Activated T-cell treated with anti-CD3 and anti-CD28 coated beads, Interleukin-2, amount 50 U/mL, for 4 hours (primary cell): ENCODE data around the gene ESAM. TPM values are rescaled to one million over a fixed set of nuclear protein-coding genes. Genes with fewer than 3 reads are reported as not detected.
A peak's percentile ranks its signal among the peaks of the same experiment; 100 is the strongest.
"Not testable (repeated sequence)": the region's sequence is repeated elsewhere in the genome, so short reads cannot be mapped to it uniquely, and the experiment has no call there.

Experiments used
- ATAC-seq, 2 donors: fragments of 200-7000 bp; cut with Tn5 transposase; one replicate each; pipeline ENCODE4 v1.10.0; 2021
- DNase-seq: peaks from one replicate; pipeline ENCODE4 v3.0.0-alpha.2; 2020
- H3K27me3 Mint-ChIP-seq: one replicate; pipeline ENCODE4 v1.8.0; 2021; ENCODE audit warnings: low read depth, mixed read lengths
- H3K36me3 Mint-ChIP-seq: one replicate; pipeline ENCODE4 v1.8.0; 2022; ENCODE audit warnings: mixed read lengths; ENCODE audit not compliant: insufficient read depth
- H3K4me1 Mint-ChIP-seq: one replicate; pipeline ENCODE4 v1.8.0; 2021; ENCODE audit warnings: low read depth, mixed read lengths
- H3K4me3 Mint-ChIP-seq: one replicate; pipeline ENCODE4 v1.8.0; 2021; ENCODE audit warnings: mild to moderate bottlenecking, moderate library complexity, mixed read lengths
- H3K9me3 Mint-ChIP-seq: one replicate; pipeline ENCODE4 v1.8.0; 2021; ENCODE audit warnings: mixed read lengths
- total RNA-seq, 3 donors: library from RNA; stranded (reverse); gene quantifications; one replicate each; pipeline ENCODE4 v1.2.1, GENCODE V29; 2021

Gene ESAM
- total RNA-seq, 3 donors from 2014 or later = 0.40 to 0.66 (median 0.65) TPM

DNA sequence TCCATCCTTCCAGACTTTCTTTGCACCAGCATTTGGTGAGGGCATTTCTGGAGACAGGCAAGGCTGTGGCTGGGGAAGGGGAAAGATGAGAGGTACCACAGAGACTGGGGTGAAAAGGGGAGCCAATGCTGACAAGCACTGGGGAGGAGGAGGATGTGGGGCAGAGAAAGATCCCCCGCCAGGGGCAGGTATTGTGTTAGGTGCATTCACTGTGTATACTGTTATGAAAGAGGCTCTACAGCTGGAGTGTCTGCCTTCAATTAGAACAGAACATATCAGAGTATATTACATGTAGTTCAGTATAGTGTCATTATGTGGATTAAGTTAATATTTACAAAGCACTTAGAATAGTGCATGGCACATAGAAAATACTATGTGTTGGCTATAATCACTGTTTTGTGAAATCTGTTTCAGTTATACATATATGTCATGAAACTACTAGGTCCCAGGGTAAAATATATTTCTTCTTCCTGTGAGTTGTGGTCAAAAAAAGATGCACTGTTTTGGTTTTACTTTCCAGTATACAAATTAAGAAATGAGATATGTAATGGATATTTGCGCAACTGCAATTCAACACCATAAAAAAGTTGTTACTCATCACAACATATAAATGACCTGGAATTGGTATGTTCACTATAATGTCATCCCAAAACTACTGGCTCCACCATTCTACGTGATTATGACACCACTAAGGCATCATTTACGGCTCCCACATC is 29.7 kb upstream of the ESAM start:
- H3K4me1 Mint-ChIP-seq = peaks cover 24% of the 10 kb centered on the region
- DNase-seq (no peak), ATAC-seq (peak in 1 of 2 donors; percentile 25)
- H3K36me3 Mint-ChIP-seq = peaks cover 2% of the 10 kb centered on the region
- H3K27me3 Mint-ChIP-seq = no peaks in the 10 kb centered on the region
- H3K9me3 Mint-ChIP-seq = no peaks in the 10 kb centered on the region
- no peak overlapping the region for H3K4me3 Mint-ChIP-seq

DNA sequence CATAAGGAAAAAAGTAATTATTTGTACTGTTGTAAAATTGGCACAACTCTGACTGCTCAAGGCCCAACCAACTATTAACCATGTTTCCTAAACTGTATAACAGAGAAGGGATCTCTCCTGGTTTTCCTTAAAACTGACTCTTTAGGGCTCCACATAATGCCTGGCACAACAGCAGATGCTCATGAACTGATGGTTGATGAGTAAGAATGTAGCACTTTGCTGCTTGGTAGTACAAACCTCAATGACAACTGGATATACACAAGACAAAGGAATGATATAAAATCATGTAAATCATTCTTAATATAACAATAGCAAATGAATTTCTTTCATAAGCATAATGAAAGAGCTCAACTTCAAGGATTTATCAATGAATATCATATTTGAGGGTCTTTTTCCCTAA is 26.4 kb upstream of the ESAM start:
- Mint-ChIP-seq H3K4me3 (no peak overlapping the region), H3K4me1 (peaks cover 18% of the 10 kb centered on the region), H3K9me3 (no peaks in the 10 kb centered on the region), H3K36me3 (peaks cover 3% of the 10 kb centered on the region), H3K27me3 (no peaks in the 10 kb centered on the region)
- DNase-seq = no peak
- no peak for ATAC-seq

DNA sequence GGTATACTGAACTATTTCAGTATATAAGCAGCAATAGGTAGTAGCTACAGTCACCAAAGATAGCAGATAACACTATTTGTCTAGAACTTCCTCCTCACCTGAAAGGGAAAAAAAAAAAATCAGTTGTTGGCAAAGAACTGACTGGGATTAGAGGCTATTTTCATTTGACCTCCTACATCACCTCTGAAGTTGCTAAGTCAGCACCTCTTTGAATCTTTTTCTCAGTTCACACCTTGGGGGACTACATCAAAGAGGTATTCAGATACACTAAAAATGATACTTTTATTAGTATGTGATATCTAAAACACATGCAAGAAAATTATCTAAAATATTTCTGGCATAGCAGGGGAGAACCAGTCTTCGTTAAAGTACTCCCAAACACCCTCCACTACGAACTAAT is 22.0 kb upstream of the ESAM start:
- Mint-ChIP-seq H3K9me3 (no peaks in the 10 kb centered on the region), H3K27me3 (no peaks in the 10 kb centered on the region), H3K4me3 (no peak overlapping the region), H3K36me3 (peaks cover 5% of the 10 kb centered on the region), H3K4me1 (peaks cover 3% of the 10 kb centered on the region)
- no peak for DNase-seq
- no peak for ATAC-seq

DNA sequence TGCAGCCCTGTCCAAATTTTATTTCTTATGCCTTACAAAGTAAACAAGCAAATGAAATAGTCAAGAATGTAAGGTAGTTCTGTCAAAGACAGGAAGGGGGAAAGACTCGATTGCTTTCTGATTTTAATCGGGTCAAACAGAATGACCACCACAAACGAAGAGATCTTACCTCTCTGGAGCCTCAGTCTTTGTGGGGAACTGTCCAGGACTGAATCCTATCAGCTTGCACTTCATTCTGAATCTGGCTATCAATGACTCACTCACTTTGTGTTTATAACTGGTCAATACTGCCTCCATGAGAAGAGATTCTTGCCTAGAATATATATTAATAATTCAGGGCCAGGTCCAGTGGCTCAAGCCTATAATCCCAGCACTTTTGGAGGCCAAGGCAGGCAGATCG is 20.9 kb upstream of the ESAM start:
- peaks cover 11% of the 10 kb centered on the region for H3K4me1 Mint-ChIP-seq
- no peak overlapping the region for H3K4me3 Mint-ChIP-seq
- H3K27me3 Mint-ChIP-seq = no peaks in the 10 kb centered on the region
- H3K9me3 Mint-ChIP-seq = no peaks in the 10 kb centered on the region
- H3K36me3 Mint-ChIP-seq = peaks cover 10% of the 10 kb centered on the region
- no peak for ATAC-seq
- no peak for DNase-seq

DNA sequence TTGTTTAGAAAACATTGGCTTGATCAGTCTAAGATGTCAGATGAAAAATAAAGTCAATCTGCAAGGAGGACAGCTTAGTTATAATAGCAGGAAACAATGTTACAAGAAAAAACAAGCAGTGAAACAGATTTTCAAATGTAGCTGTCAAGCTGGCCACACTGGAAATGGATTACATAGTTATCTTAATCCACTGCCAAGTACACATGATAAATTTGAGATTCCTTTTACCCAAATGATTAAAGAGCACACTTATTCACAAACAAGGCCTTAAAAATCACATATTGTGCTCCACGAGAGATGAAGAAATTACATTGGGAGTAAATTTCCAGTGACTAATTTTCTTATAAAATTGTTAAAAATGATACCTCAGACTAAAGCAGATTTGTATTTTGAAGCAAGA is 17.5 kb upstream of the ESAM start:
- no peaks in the 10 kb centered on the region for H3K27me3 Mint-ChIP-seq
- ATAC-seq = no peak

DNA sequence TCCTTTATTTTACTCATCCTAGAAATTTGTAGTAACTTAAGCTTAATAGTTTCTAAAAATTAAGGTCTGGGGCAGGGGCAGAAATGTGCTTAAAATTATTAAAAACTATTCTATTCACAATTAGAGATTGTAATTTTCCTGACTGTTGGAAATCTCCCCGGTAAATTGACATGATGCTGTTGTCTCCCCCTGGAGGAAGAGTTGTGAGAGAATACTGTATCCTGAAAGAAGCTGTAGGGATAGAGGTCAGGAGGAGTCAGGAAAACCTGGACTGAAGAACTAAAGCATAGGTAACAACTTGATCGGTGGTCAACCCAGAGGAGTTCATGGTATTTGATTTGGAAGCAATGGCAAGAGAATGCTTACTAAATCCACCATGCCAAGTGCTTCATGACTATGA is 16.2 kb upstream of the ESAM start:
- Mint-ChIP-seq H3K4me1 (peaks cover 23% of the 10 kb centered on the region), H3K36me3 (peaks cover 27% of the 10 kb centered on the region), H3K9me3 (no peaks in the 10 kb centered on the region), H3K4me3 (no peak overlapping the region), H3K27me3 (no peaks in the 10 kb centered on the region)
- DNase-seq (no peak), ATAC-seq (no peak)

More for the DNA sequence above, 17.5 kb upstream of the ESAM start:
- DNase-seq = no peak
- Mint-ChIP-seq H3K9me3 (no peaks in the 10 kb centered on the region), H3K4me1 (peaks cover 24% of the 10 kb centered on the region), H3K36me3 (peaks cover 28% of the 10 kb centered on the region), H3K4me3 (no peak overlapping the region)

DNA sequence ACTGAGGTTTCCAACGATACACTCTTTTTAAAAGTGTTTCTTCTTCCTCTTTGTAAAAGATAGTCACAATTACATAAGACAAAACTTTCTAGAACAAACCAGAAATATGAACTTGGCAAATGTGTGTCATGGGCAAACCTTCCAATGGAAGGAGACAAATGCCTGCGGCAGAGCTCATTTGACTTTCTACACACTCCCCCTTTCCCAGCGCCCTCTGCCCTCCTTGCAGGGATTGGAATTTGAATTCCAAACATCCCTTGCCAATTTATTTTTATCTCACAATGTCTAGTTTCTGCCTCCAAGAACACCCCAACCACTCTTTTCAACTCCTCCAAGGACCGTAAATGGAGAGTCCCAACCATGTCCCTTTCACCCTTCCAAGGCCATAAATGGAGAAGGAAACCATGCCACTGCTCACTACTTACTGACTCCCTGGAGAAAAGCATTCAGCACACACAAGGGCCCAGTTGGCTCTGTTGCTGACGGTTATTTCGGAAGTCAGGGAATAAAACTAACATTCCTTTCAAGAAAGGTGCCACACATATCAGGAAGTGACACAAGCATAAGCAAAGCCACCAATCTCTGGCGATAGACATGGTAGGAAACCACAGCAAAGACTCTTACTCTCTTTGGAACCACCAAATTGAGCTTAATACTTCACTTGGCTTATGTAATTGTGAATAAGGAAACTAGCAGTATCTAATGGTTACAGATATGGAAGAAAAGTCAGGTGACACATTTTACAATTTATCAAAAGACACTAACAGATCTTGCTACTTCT is 15.0 kb upstream of the ESAM start:
- Mint-ChIP-seq H3K4me3 (no peak overlapping the region), H3K9me3 (no peaks in the 10 kb centered on the region), H3K36me3 (peaks cover 32% of the 10 kb centered on the region), H3K4me1 (peaks cover 23% of the 10 kb centered on the region), H3K27me3 (no peaks in the 10 kb centered on the region)
- DNase-seq = no peak
- ATAC-seq = no peak

DNA sequence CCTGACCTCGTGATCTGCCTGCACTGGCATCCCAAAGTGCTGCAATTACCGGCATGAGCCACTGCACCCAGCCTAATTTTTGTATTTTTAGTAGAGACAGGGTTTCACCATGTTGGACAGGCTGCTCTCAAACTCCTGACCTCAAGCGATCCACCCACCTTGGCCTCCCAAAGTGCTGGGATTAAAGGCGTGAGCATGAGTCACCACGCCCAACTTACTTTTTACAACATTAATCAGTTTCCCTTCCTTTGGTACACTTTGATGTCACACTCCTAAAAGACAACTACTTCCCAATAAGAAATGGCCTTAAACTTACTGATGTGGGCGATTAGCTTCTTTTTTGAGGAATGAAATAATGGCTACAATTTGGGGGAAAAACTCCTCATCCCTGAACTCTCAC is 8.9 kb upstream of the ESAM start:
- DNase-seq, ATAC-seq, H3K4me1 Mint-ChIP-seq, H3K4me3 Mint-ChIP-seq, H3K27me3 Mint-ChIP-seq, H3K9me3 Mint-ChIP-seq: not testable (repeated sequence)
- H3K36me3 Mint-ChIP-seq = peaks cover 24% of the 10 kb centered on the region

DNA sequence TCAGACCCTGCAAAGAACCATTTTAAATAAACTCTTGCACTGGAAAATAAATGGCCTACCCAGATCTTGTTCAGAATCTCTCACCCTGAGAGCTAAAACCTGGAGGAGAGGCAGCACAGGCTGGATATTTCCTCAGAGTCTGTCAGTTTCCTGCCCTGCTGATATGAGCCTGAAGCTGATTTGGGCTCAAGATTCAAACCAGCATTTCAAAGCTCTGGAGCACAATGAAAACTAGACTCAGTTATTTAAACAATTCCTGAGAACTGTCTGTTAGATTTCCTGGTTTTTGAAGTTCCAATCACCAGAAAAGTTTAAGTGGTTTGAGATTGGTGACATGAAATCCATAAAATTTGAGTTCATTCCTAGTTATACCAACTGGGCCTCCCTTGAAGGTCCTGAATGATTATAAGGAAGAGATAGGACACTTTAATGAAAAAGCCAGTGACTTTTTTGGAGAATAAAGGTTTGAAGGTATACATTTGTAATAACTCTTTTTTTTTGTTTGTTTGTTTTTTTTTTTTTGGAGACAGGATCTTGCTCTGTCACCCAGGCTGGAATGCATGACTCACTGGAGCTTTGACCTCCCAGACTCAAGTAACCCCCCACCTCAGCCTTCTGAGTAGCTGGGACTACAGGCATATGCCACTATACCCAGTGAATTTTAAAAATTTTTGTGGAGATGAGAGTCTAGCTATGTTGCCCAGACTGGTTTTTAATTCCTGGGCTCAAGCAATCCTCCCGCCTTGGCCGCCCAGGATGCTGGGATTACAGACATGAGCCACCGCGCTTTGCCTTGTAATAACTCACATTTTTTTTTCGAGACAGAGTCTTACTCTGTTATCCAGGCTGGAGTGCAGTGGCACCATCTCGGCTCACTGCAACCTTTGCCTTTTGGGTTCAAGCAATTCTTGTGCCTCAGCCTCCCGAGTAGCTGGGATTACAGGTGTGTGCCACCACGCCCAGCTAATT is 8.0 kb upstream of the ESAM start:
- ATAC-seq (no peak), DNase-seq (no peak)
- Mint-ChIP-seq H3K4me1 (no peaks in the 10 kb centered on the region), H3K36me3 (peaks cover 23% of the 10 kb centered on the region), H3K9me3 (no peaks in the 10 kb centered on the region), H3K27me3 (no peaks in the 10 kb centered on the region), H3K4me3 (no peak overlapping the region)

DNA sequence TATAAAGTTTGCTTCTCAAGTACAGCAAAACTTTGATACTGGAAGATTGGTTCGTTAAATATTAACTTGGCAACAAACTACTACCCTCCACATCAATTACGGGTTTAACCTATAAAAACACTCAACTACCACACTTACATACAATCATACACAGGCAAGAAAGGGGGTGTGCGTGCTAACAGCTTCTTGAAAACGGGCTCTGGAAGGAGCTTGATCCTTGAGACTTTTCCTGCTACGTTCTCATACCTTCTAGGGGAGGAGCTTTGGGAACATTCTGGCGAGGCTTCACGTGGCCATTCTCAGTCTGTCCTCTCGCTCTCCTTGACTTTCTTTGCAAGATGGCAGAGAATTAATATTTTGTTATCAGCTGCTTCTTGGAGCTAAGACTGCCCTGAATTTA is 6.8 kb upstream of the ESAM start:
- H3K27me3 Mint-ChIP-seq = no peaks in the 10 kb centered on the region
- peaks cover 20% of the 10 kb centered on the region for H3K36me3 Mint-ChIP-seq
- ATAC-seq (no peak), DNase-seq (no peak)
- H3K4me1 Mint-ChIP-seq = no peaks in the 10 kb centered on the region
- H3K9me3 Mint-ChIP-seq = no peaks in the 10 kb centered on the region
- H3K4me3 Mint-ChIP-seq = no peak overlapping the region

DNA sequence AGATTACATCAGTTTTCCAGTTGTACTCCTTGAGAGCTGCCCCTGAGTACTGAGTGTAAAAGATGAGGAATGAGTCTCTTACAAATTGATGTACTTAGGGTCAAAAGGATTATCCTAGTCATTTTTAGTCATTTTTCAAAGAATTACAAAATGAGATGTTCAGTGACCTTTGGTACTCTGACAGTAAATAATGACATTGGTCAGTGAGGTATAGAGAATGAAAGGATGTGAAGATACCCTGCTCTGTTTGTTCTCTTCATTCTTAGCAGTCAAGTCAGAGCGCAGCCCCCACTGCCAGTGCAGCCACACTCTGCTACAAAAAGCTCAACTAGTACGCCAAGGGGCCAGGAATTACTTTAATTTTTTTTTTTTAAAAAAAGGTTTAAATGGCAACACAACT is 4.1 kb upstream of the ESAM start:
- H3K4me3 Mint-ChIP-seq = no peak overlapping the region
- H3K4me1 Mint-ChIP-seq = peaks cover 11% of the 10 kb centered on the region
- peaks cover 8% of the 10 kb centered on the region for H3K27me3 Mint-ChIP-seq
- peaks cover 9% of the 10 kb centered on the region for H3K36me3 Mint-ChIP-seq
- DNase-seq (no peak), ATAC-seq (no peak)
- H3K9me3 Mint-ChIP-seq = no peaks in the 10 kb centered on the region

DNA sequence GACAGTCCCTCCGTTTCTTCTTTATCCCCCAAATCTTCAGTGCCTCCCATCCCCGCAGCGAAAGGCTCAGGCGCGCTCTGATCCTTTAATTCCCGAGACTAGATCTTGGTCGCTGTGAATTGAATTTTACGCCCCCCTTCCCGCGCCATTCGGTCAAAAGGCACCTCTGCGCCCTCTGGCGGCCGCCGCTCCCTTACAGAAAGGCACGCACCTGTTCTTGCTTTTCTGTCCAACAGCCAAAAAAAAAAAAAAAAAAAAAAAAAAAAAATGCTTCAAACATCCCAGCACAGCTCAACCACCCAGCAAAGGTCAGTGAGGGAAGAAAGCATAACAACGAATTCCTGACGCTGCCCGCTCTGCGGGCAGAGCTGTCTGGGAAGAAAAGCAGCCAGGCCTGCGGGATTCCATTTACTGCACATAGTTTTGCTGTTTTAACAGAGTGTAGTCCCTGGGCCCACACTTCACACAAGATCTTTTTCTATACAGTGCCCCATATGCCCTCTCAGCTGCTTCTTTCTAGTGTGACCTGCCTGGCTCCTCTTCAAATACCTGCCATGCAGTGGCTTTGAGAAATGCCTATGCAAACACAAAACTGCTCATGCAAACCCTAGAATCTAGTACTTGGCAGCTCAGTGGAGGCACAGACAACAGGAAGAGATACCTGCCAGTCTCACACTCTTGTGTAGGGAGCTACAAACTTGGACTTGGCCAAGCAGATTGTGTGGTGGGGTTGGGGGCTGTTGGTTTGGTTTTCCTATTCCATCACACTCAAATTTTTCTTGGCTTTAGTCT is 1.3 kb upstream of the ESAM start:
- Mint-ChIP-seq H3K36me3 (peaks cover 7% of the 10 kb centered on the region), H3K4me3 (peak overlapping the region; percentile 94), H3K27me3 (peaks cover 31% of the 10 kb centered on the region), H3K9me3 (no peaks in the 10 kb centered on the region), H3K4me1 (peaks cover 30% of the 10 kb centered on the region)
- peak; percentile 86 for DNase-seq
- peak; percentile 42 to 49 for ATAC-seq

DNA sequence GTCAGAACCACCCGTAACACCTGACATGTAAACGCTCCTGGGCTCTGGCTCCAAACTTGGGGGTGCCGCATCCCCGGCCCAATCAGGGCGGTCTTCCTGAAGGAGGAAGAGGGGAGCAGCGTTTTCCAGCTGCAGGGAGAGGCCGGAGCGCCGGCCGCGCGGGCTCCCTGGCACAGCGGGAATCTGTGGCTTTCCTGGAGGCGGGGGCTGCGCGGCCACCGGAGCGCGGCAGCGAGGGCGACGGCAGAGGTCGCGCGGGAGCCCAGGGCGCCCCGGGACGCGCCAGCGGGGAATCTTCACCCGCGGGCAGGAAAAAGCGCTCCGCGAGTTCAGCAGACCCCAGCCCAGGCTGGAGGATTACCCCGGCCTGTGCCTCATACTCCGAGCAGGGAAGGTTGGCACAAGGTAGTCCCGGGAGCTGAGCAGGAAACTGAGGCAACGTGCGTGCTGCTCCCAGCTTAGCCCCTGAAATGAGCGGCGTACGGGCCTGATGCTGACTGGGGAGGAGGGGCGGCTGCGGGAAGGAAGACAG is 600 bp upstream of the ESAM start:
- H3K4me3 Mint-ChIP-seq = peak overlapping the region; percentile 94
- DNase-seq = no peak
- H3K36me3 Mint-ChIP-seq = peaks cover 7% of the 10 kb centered on the region

More for the DNA sequence above, 600 bp upstream of the ESAM start:
- H3K4me1 Mint-ChIP-seq = peaks cover 33% of the 10 kb centered on the region
- no peaks in the 10 kb centered on the region for H3K9me3 Mint-ChIP-seq
- peak; percentile 36 to 37 for ATAC-seq
- peaks cover 37% of the 10 kb centered on the region for H3K27me3 Mint-ChIP-seq
